Neuronal stem cell (in vitro differentiated cells): ENCODE results near the gene ZNF397.

Source experiments
- DNase-seq: peaks from one replicate; pipeline ENCODE4 v3.0.0-alpha.2; 2013; ENCODE audit warnings: low spot score
- H2AFZ ChIP-seq: one replicate; pipeline ENCODE4 v1.6.1; 2013; ENCODE audit warnings: mild to moderate bottlenecking, low read length, inconsistent platforms
- H2AK5ac ChIP-seq: 2 replicates; pipeline ENCODE4 v1.6.1; 2013; ENCODE audit warnings: low read depth, mild to moderate bottlenecking, inconsistent platforms, low read length, moderate library complexity, mixed read lengths
- H2BK120ac ChIP-seq: 2 replicates; pipeline ENCODE4 v1.6.1; 2013; ENCODE audit warnings: low read depth, mild to moderate bottlenecking, inconsistent platforms, low read length, moderate library complexity, mixed read lengths
- H2BK12ac ChIP-seq: one replicate; pipeline ENCODE4 v1.6.1; 2013; ENCODE audit warnings: low read length, inconsistent platforms
- H2BK15ac ChIP-seq: 2 replicates; pipeline ENCODE4 v1.6.1; 2013; ENCODE audit warnings: mild to moderate bottlenecking, low read length, inconsistent platforms, mixed read lengths
- H2BK5ac ChIP-seq: one replicate; pipeline ENCODE4 v1.6.1; 2013; ENCODE audit warnings: inconsistent platforms, mild to moderate bottlenecking, low read length, moderate library complexity
- H3K14ac ChIP-seq: one replicate; pipeline ENCODE4 v1.6.1; 2013; ENCODE audit warnings: low read length, inconsistent platforms
- H3K18ac ChIP-seq: 2 replicates; pipeline ENCODE4 v1.6.1; 2013; ENCODE audit warnings: low read length, inconsistent platforms
- H3K23ac ChIP-seq: 2 replicates; pipeline ENCODE4 v1.6.1; 2013; ENCODE audit warnings: low read depth, mild to moderate bottlenecking, mixed read lengths, low read length, inconsistent platforms; ENCODE audit not compliant: poor library complexity
- H3K27ac ChIP-seq: replicated peaks from 3 replicates; pipeline ENCODE4 v1.5.1; 2013; ENCODE audit warnings: low read length, inconsistent platforms
- H3K27me3 ChIP-seq, 3 experiments: 2 replicates each; pipeline ENCODE4 v1.6.1; 2013; ENCODE audit warnings: low read length in 3 of 3, mild to moderate bottlenecking in 2 of 3, inconsistent platforms in 1 of 3, low read depth in 1 of 3, mixed read lengths in 1 of 3, moderate library complexity in 1 of 3; ENCODE audit not compliant: control insufficient read depth in 3 of 3, insufficient read depth in 3 of 3
- H3K36me3 ChIP-seq, 2 donors: replicated peaks in 1 of 2; 2 replicates each; pipeline ENCODE4 v1.6.1; 2013; ENCODE audit warnings: low read length in 2 of 2; ENCODE audit not compliant: control insufficient read depth in 2 of 2, insufficient read depth in 2 of 2
- H3K4ac ChIP-seq: 2 replicates; pipeline ENCODE4 v1.6.1; 2013; ENCODE audit warnings: inconsistent platforms, mild to moderate bottlenecking, low read length, moderate library complexity
- H3K4me1 ChIP-seq, 2 donors: 1 replicate in 1 of 2; 2 replicates in 1 of 2; pipeline ENCODE4 v1.6.1; 2013; ENCODE audit warnings: low read length in 2 of 2, low read depth in 1 of 2; ENCODE audit not compliant: control insufficient read depth in 2 of 2, insufficient read depth in 1 of 2
- H3K4me2 ChIP-seq: one replicate; pipeline ENCODE4 v1.6.1; 2013; ENCODE audit warnings: mild to moderate bottlenecking, low read length, inconsistent platforms; ENCODE audit not compliant: insufficient read depth, poor library complexity, severe bottlenecking
- H3K4me3 ChIP-seq, 2 donors: 2 replicates each; pipeline ENCODE4 v1.5.1; 2013; ENCODE audit warnings: low read length in 2 of 2, mild to moderate bottlenecking in 2 of 2, inconsistent platforms in 1 of 2, moderate library complexity in 1 of 2
- H3K79me1 ChIP-seq: one replicate; pipeline ENCODE4 v1.6.1; 2013; ENCODE audit warnings: low read depth, mild to moderate bottlenecking, inconsistent platforms, low read length, moderate library complexity
- H3K9ac ChIP-seq: one replicate; pipeline ENCODE4 v1.6.1; 2013; ENCODE audit warnings: mild to moderate bottlenecking, low read depth, low read length, inconsistent platforms; ENCODE audit not compliant: poor library complexity
- H3K9me3 ChIP-seq, 2 donors: replicated peaks in 1 of 2; 2 replicates each; pipeline versions ENCODE3 to v1.6.1; 2013; ENCODE audit warnings: low read length in 2 of 2, mild to moderate bottlenecking in 2 of 2, inconsistent platforms in 1 of 2, low read depth in 1 of 2, mixed read lengths in 1 of 2, moderate library complexity in 1 of 2; ENCODE audit not compliant: control insufficient read depth in 2 of 2, insufficient read depth in 1 of 2
- H4K8ac ChIP-seq: one replicate; pipeline ENCODE4 v1.6.1; 2013; ENCODE audit warnings: low read depth, mild to moderate bottlenecking, inconsistent platforms, low read length, moderate library complexity
- H4K91ac ChIP-seq: one replicate; pipeline ENCODE4 v1.6.1; 2013; ENCODE audit warnings: low read length, low read depth, mild to moderate bottlenecking, inconsistent platforms; ENCODE audit not compliant: poor library complexity
- WGBS, 2 donors: extraction: QIAGEN DNeasy Blood & Tissue Kit; methylation state at CpG; one replicate each; pipeline ENCODE4 v1.1.7; 2013; ENCODE audit warnings: missing lambda C conversion rate in 2 of 2, mixed read lengths in 1 of 2; ENCODE audit not compliant: insufficient read length in 2 of 2, insufficient replicate concordance in 1 of 2; ENCODE audit errors: extremely low coverage in 2 of 2; 5-methylcytosine and 5-hydroxymethylcytosine counted together

The ZNF397 gene

DNA sequence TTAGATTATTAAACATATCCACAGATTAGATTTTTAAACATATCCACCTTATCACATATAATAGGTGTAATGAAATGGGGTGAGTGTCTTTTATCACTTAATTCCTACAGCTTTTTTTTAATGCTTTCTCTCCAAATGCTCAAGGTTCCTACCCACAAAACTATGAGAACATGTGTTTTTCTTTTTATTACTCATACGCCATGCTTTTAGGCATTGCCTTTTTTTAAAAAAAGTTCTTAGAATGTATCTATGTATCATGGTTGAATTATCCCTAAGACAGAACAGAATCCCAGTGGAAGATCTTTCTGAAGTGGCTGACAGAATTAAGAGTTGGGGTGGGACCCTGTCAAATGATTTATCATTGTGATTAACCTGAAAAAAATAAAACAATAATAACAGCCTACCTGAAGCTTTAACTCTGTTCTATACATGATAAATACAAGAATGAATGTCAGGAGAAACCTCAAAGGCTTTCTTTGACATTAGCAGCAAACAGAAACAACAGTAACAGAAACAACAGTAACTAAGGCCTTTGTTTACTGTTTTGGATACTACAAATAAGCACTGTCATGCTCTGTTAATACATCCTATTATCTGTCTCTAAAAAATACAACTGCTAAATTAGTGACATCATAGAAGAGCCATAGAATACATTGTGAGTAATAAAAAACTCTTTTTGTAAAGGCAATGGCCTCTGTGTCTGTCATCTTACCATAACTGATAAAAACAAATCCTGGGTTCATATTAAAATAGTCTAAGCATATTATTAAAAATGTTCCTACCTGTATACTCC, 4.1 kb upstream of the ZNF397 start:
- Histone ChIP-seq H2BK120ac (no peak overlapping the region), H3K18ac (no peak overlapping the region), H2BK12ac (no peak overlapping the region), H3K4me1 (peaks cover 0 to 4% of the 10 kb centered on the region in 2 donors), H2AK5ac (no peak overlapping the region), H3K14ac (no peak overlapping the region), H3K79me1 (no peaks in the 10 kb centered on the region), H3K36me3 (no peaks in the 10 kb centered on the region), H3K27ac (no peak overlapping the region), H3K4me2 (no peak overlapping the region), H3K9ac (no peak overlapping the region), H2AFZ (peak overlapping the region; percentile 24), H3K23ac (no peak overlapping the region), H3K4ac (no peak overlapping the region), H3K27me3 (no peaks in the 10 kb centered on the region), H4K8ac (no peak overlapping the region), H3K9me3 (no peaks in the 10 kb centered on the region), H4K91ac (no peak overlapping the region), H2BK5ac (no peak overlapping the region), H3K4me3 (no peak overlapping the region), H2BK15ac (no peak overlapping the region)
- no CpG with 5 or more reads among the region's 1 CpG for WGBS, 2 donors
- DNase-seq, result no peak

GRCh38 chr18:35239314-35239713, 1.5 kb upstream of the ZNF397 start:
- Histone ChIP-seq H3K27me3 (no peaks in the 10 kb centered on the region), H3K23ac (no peak overlapping the region), H3K18ac (no peak overlapping the region), H3K4me1 (peaks cover 0 to 5% of the 10 kb centered on the region in 2 donors), H4K91ac (no peak overlapping the region), H3K4ac (no peak overlapping the region), H3K9ac (no peak overlapping the region), H2BK120ac (no peak overlapping the region), H3K36me3 (peaks cover 17 to 24% of the 10 kb centered on the region in 2 donors), H3K4me2 (no peak overlapping the region), H2AFZ (peak overlapping the region; percentile 35), H2BK12ac (no peak overlapping the region), H3K9me3 (peaks cover 2 to 24% of the 10 kb centered on the region in 2 donors), H4K8ac (no peak overlapping the region), H2AK5ac (no peak overlapping the region), H3K79me1 (peaks cover 1% of the 10 kb centered on the region), H3K4me3 (no peak overlapping the region), H2BK15ac (no peak overlapping the region), H2BK5ac (no peak overlapping the region), H3K14ac (no peak overlapping the region), H3K27ac (no peak overlapping the region)
- no CpG with 5 or more reads among the region's 1 CpG for WGBS, 2 donors
- no peak for DNase-seq

DNA sequence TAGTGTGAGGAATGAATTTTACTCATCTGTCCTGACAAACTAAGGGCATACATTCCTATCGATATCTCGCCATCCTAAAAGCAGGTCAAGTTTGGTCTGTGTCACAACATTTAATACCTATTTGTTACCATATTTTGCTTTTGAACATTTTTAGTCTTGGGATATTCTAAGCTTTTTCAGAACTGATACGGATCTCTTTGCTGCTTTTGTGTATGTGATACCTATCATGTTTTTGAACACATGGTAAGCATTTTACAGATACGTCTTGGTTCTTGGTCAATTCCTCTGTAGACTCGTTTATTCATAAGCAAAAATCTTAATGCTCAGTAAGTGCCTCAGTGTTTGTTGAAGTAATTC, 592 bp downstream of the ZNF397 start:
- Histone ChIP-seq H2AK5ac (no peak overlapping the region), H3K79me1 (peaks cover 1% of the 10 kb centered on the region), H4K8ac (no peak overlapping the region), H3K27ac (peak overlapping the region; percentile 96), H3K9me3 (peaks cover 5 to 45% of the 10 kb centered on the region in 2 donors), H3K18ac (no peak overlapping the region), H4K91ac (no peak overlapping the region), H3K4me3 (peak overlapping the region; percentile 57 to 84), H2BK15ac (no peak overlapping the region), H3K4me1 (peaks cover 0 to 5% of the 10 kb centered on the region in 2 donors), H3K14ac (no peak overlapping the region), H3K9ac (no peak overlapping the region), H2BK5ac (no peak overlapping the region), H3K4ac (no peak overlapping the region), H2AFZ (peak overlapping the region; percentile 74), H3K36me3 (peaks cover 32 to 46% of the 10 kb centered on the region in 2 donors), H3K27me3 (no peaks in the 10 kb centered on the region), H3K23ac (no peak overlapping the region), H2BK12ac (no peak overlapping the region), H3K4me2 (peak overlapping the region; percentile 56), H2BK120ac (no peak overlapping the region)
- WGBS, 2 donors, result no CpG with 5 or more reads among the region's 5 CpGs
- DNase-seq, result no peak

DNA sequence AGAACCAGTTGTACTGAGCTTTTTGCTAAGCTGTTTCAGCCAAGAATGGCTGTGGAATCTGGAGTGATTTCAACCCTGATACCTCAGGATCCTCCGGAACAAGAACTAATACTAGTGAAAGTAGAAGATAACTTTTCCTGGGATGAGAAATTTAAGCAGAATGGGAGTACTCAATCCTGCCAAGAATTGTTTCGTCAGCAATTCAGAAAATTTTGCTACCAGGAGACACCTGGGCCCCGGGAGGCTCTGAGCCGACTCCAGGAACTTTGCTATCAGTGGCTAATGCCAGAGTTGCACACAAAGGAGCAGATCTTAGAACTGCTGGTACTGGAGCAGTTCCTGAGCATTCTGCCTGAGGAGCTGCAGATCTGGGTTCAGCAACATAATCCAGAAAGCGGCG, 1.6 kb downstream of the ZNF397 start:
- Histone ChIP-seq H3K18ac (no peak overlapping the region), H3K4ac (no peak overlapping the region), H3K9ac (no peak overlapping the region), H3K79me1 (peaks cover 1% of the 10 kb centered on the region), H2BK120ac (no peak overlapping the region), H3K14ac (no peak overlapping the region), H2AK5ac (no peak overlapping the region), H3K27me3 (no peaks in the 10 kb centered on the region), H2BK12ac (no peak overlapping the region), H4K91ac (no peak overlapping the region), H2AFZ (no peak overlapping the region), H3K4me2 (no peak overlapping the region), H2BK5ac (no peak overlapping the region), H3K23ac (no peak overlapping the region), H3K4me3 (peak overlapping the region in 1 of 2 donors; percentile 57), H3K36me3 (peaks cover 40 to 56% of the 10 kb centered on the region in 2 donors), H4K8ac (no peak overlapping the region), H3K9me3 (peaks cover 5 to 55% of the 10 kb centered on the region in 2 donors), H3K27ac (no peak overlapping the region), H2BK15ac (no peak overlapping the region), H3K4me1 (peaks cover 0 to 5% of the 10 kb centered on the region in 2 donors)
- no peak for DNase-seq
- WGBS, 2 donors, result no CpG with 5 or more reads among the region's 6 CpGs
